ENCODE data around the gene WWC2. TPM values are rescaled to one million over a fixed set of nuclear protein-coding genes. Genes with fewer than 3 reads are reported as not detected.

WWC2 gene
- total RNA-seq, 1 donor from 2014 or later, result 24.6 TPM

- H3K4me3 Mint-ChIP-seq, result no peak overlapping the region
- DNase-seq (ENCODE audit: extremely low spot score, unreplicated experiment), result no peak
- no peaks in the 10 kb centered on the region for H3K36me3 Mint-ChIP-seq
- peaks cover 7% of the 10 kb centered on the region for H3K27me3 Mint-ChIP-seq
- no peak for TF ChIP-seq CTCF (conservative IDR thresholded peaks at IDR 0.05)
- no peak overlapping the region for H3K27ac Mint-ChIP-seq
- peaks cover 21% of the 10 kb centered on the region for H3K4me1 Mint-ChIP-seq (ENCODE audit: unreplicated experiment)
- peaks cover 5% of the 10 kb centered on the region for H3K9me3 Mint-ChIP-seq
Measured at GRCh38 chr4:183356931-183357675, 258.0 kb downstream of the WWC2 start.

DNA sequence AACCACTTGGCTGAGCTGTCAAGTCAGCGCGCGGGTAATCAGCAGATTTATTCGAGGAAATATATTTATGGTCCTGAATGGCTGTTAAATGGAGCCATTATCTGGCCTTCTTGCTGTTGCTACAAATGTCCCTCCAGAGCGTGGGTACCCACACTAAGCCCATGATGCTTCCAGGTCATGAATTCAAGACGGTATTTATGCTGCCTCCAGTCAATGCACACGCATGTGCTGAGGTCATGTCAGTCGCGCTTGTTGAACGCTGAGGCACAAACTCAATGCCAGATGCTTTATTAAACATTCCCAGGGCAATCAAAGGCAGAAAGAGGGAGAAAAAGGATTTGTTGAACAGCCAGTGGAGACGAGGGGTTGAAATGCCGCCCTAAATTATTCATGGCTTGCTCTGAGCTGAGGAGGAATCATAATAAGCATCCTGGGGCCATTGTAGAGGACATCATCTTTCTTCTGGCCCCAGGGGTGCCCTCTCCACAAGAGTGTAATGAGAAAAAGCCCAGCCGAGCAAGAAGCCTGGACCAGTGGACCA is 259.2 kb downstream of the WWC2 start:
- H3K27ac Mint-ChIP-seq, result no peak overlapping the region
- H3K36me3 Mint-ChIP-seq, result no peaks in the 10 kb centered on the region
- no peak overlapping the region for H3K4me3 Mint-ChIP-seq
- DNase-seq (ENCODE audit: extremely low spot score, unreplicated experiment), result no peak
- no peak for TF ChIP-seq CTCF (conservative IDR thresholded peaks at IDR 0.05)
- peaks cover 17% of the 10 kb centered on the region for H3K4me1 Mint-ChIP-seq (ENCODE audit: unreplicated experiment)
- H3K27me3 Mint-ChIP-seq, result peaks cover 4% of the 10 kb centered on the region
- H3K9me3 Mint-ChIP-seq, result peaks cover 5% of the 10 kb centered on the region

- Mint-ChIP-seq H3K36me3 (no peaks in the 10 kb centered on the region), H3K4me1 (ENCODE audit: unreplicated experiment) (peaks cover 22% of the 10 kb centered on the region), H3K27me3 (peaks cover 4% of the 10 kb centered on the region), H3K4me3 (no peak overlapping the region), H3K27ac (no peak overlapping the region), H3K9me3 (peaks cover 5% of the 10 kb centered on the region)
- no peak for DNase-seq (ENCODE audit: extremely low spot score, unreplicated experiment)
- no peak for TF ChIP-seq CTCF (conservative IDR thresholded peaks at IDR 0.05)
Measured at GRCh38 chr4:183360161-183360919, 261.3 kb downstream of the WWC2 start.

DNA sequence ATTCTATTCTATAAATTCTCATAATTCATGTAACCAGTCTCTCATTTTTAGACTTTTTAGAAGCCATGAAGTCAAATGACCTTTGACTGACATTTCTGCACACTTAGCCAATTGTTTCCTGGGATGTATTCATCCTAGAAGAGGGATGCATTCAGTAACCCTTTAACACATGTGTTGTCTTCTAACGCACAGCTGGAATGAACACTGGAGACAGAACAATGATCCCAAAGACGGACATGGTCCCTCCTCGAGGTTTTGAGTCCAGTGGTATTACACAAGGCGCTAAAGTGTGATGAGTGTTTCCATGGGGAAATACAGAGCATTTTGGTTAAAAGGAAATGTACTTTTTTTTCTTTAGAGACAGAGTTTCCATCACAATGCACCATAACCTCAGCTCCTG is 263.0 kb downstream of the WWC2 start:
- H3K27me3 Mint-ChIP-seq, result peaks cover 4% of the 10 kb centered on the region
- DNase-seq (ENCODE audit: extremely low spot score, unreplicated experiment), result no peak
- H3K27ac Mint-ChIP-seq, result no peak overlapping the region
- no peaks in the 10 kb centered on the region for H3K36me3 Mint-ChIP-seq
- no peak overlapping the region for H3K4me3 Mint-ChIP-seq
- H3K9me3 Mint-ChIP-seq, result peaks cover 5% of the 10 kb centered on the region
- no peak for TF ChIP-seq CTCF (conservative IDR thresholded peaks at IDR 0.05)
- H3K4me1 Mint-ChIP-seq (ENCODE audit: unreplicated experiment), result peaks cover 12% of the 10 kb centered on the region

- H3K36me3 Mint-ChIP-seq, result no peaks in the 10 kb centered on the region
- H3K4me3 Mint-ChIP-seq, result no peak overlapping the region
- DNase-seq (ENCODE audit: extremely low spot score, unreplicated experiment), result no peak
- H3K9me3 Mint-ChIP-seq, result no peaks in the 10 kb centered on the region
- peak; percentile 43 for TF ChIP-seq CTCF (conservative IDR thresholded peaks at IDR 0.05)
- H3K4me1 Mint-ChIP-seq (ENCODE audit: unreplicated experiment), result peaks cover 12% of the 10 kb centered on the region
- H3K27ac Mint-ChIP-seq, result peak overlapping the region; percentile 15
- no peaks in the 10 kb centered on the region for H3K27me3 Mint-ChIP-seq
Measured at GRCh38 chr4:183362916-183363542, 264.0 kb downstream of the WWC2 start.

All from type B pancreatic cell (in vitro differentiated cells).